OCI-LY3 (cell line): ENCODE data around the gene CGB1.
"Not testable (repeated sequence)": the region's sequence is repeated elsewhere in the genome, so short reads cannot be mapped to it uniquely, and the experiment has no call there.

Source experiments
- H2AFZ ChIP-seq: fragments of 200-600, 300-600 bp; shearing (Covaris generic); 2 replicates; pipeline ENCODE4 v1.6.0; 2014; ENCODE audit warnings: antibody characterized with exemption, low read depth, low read length
- H3K27ac ChIP-seq: fragments of 200-600, 300-600 bp; sonication (generic); 2 replicates; pipeline ENCODE4 v1.5.1; 2014; ENCODE audit warnings: mild to moderate bottlenecking, low read length, moderate library complexity, mixed read lengths
- H3K27me3 ChIP-seq: fragments of 200-600, 300-600 bp; sonication (generic); 2 replicates; pipeline ENCODE4 v1.6.1; 2014; ENCODE audit warnings: low read depth, low read length, mixed read lengths
- H3K36me3 ChIP-seq: fragments of 200-600, 300-600 bp; sonication (generic); replicated peaks from 2 replicates; pipeline ENCODE3; 2014; ENCODE audit warnings: low read depth, low read length, mixed read lengths
- H3K4me1 ChIP-seq: fragments of 300-600, 200-600 bp; sonication (generic); 2 replicates; pipeline ENCODE4 v1.6.1; 2014; ENCODE audit warnings: low read length, mixed read lengths
- H3K4me2 ChIP-seq: fragments of 200-600, 300-600 bp; sonication (generic); 2 replicates; pipeline ENCODE4 v1.6.1; 2014; ENCODE audit warnings: low read length, mixed read lengths
- H3K4me3 ChIP-seq: fragments of 300-600, 200-600 bp; sonication (generic); 2 replicates; pipeline ENCODE4 v1.5.1; 2014; ENCODE audit warnings: antibody characterized with exemption, mild to moderate bottlenecking, low read length, moderate library complexity
- H3K79me2 ChIP-seq: fragments of 300-600, 200-600 bp; shearing (Covaris generic); 2 replicates; pipeline ENCODE4 v1.6.1; 2014; ENCODE audit warnings: mild to moderate bottlenecking, low read length, mixed read lengths
- H3K9ac ChIP-seq: fragments of 300-600, 200-600 bp; shearing (Covaris generic); 2 replicates; pipeline ENCODE4 v1.6.0; 2014; ENCODE audit warnings: mild to moderate bottlenecking, low read length, moderate library complexity
- H3K9me3 ChIP-seq: fragments of 200-600, 300-600 bp; shearing (Covaris generic); 2 replicates; pipeline ENCODE4 v1.6.1; 2014; ENCODE audit warnings: low read length, mixed read lengths; ENCODE audit not compliant: insufficient read depth
- H4K20me1 ChIP-seq: fragments of 200-600, 300-600 bp; sonication (generic); 2 replicates; pipeline ENCODE4 v1.6.1; 2016; ENCODE audit warnings: low read length, mixed read lengths; ENCODE audit not compliant: insufficient read depth
- CTCF ChIP-seq: fragments of 200-600, 300-600 bp; sonication (generic); IDR thresholded peaks from 2 replicates; pipeline ENCODE4 v1.5.1; 2014; ENCODE audit warnings: antibody characterized with exemption, low read length, low read depth
- EZH2phosphoT487 ChIP-seq: fragments of 200-600 bp; shearing (Covaris generic); IDR thresholded peaks from 2 replicates; pipeline ENCODE4 v1.6.1; 2018; ENCODE audit warnings: antibody characterized with exemption, mixed run types, low read depth

CGB1 gene

GRCh38 chr19:49042666-49043065 is 6.0 kb upstream of the CGB1 start:
- H3K4me3 ChIP-seq, H3K27ac ChIP-seq, H3K27me3 ChIP-seq, H3K9me3 ChIP-seq, H3K36me3 ChIP-seq, H4K20me1 ChIP-seq, H2AFZ ChIP-seq, H3K79me2 ChIP-seq, H3K4me2 ChIP-seq, H3K4me1 ChIP-seq, H3K9ac ChIP-seq: not testable (repeated sequence)

GRCh38 chr19:49042177-49042576 is 5.5 kb upstream of the CGB1 start:
- H3K4me3 ChIP-seq: no peak overlapping the region

GRCh38 chr19:49039736-49040135 is 3.0 kb upstream of the CGB1 start:
- not testable (repeated sequence) for H3K9me3 ChIP-seq, H3K4me3 ChIP-seq, H3K27ac ChIP-seq, H4K20me1 ChIP-seq, H2AFZ ChIP-seq, H3K36me3 ChIP-seq, H3K79me2 ChIP-seq, H3K9ac ChIP-seq, H3K4me1 ChIP-seq, H3K27me3 ChIP-seq, H3K4me2 ChIP-seq

More at GRCh38 chr19:49042177-49042576, 5.5 kb upstream of the CGB1 start:
- Histone ChIP-seq H3K79me2 (no peaks in the 10 kb centered on the region), H3K36me3 (no peaks in the 10 kb centered on the region), H4K20me1 (no peaks in the 10 kb centered on the region), H3K9ac (no peak overlapping the region), H3K4me1 (no peaks in the 10 kb centered on the region), H3K27me3 (no peaks in the 10 kb centered on the region), H3K9me3 (no peaks in the 10 kb centered on the region), H2AFZ (no peak overlapping the region), H3K4me2 (no peak overlapping the region), H3K27ac (no peak overlapping the region)
- no peak for TF ChIP-seq EZH2phosphoT487
- TF ChIP-seq CTCF: no peak

- not testable (repeated sequence) for H3K4me3 ChIP-seq, H3K27me3 ChIP-seq
Observed at GRCh38 chr19:49038557-49039276, 2.0 kb upstream of the CGB1 start.

GRCh38 chr19:49038111-49038510 is 1.4 kb upstream of the CGB1 start:
- not testable (repeated sequence) for H3K36me3 ChIP-seq, H3K27me3 ChIP-seq, H2AFZ ChIP-seq, H4K20me1 ChIP-seq, H3K27ac ChIP-seq, H3K9me3 ChIP-seq, H3K4me2 ChIP-seq, H3K4me3 ChIP-seq, H3K79me2 ChIP-seq, H3K9ac ChIP-seq, H3K4me1 ChIP-seq

More at GRCh38 chr19:49038557-49039276, 2.0 kb upstream of the CGB1 start:
- H3K36me3 ChIP-seq, H3K9me3 ChIP-seq, H3K27ac ChIP-seq, H3K4me2 ChIP-seq, H2AFZ ChIP-seq, H3K4me1 ChIP-seq, H3K79me2 ChIP-seq, H4K20me1 ChIP-seq, H3K9ac ChIP-seq: not testable (repeated sequence)

GRCh38 chr19:49031642-49032301 is 4.9 kb downstream of the CGB1 start, which contains the start of gene CGB2:
Gene CGB2 (plus strand): TSS chr19:49031890. CDS start chr19:49032096, 206 bp downstream.
- H3K27ac ChIP-seq, H3K79me2 ChIP-seq, H3K9ac ChIP-seq, H3K4me2 ChIP-seq, H3K9me3 ChIP-seq, H4K20me1 ChIP-seq, H3K36me3 ChIP-seq, H3K27me3 ChIP-seq, H3K4me1 ChIP-seq, H3K4me3 ChIP-seq, H2AFZ ChIP-seq: not testable (repeated sequence)
- peak; percentile 32 for TF ChIP-seq CTCF

- not testable (repeated sequence) for H3K27ac ChIP-seq, H3K4me3 ChIP-seq, H3K9ac ChIP-seq, H3K79me2 ChIP-seq, H3K27me3 ChIP-seq, H3K36me3 ChIP-seq, H2AFZ ChIP-seq, H3K4me1 ChIP-seq, H3K9me3 ChIP-seq, H3K4me2 ChIP-seq, H4K20me1 ChIP-seq
Observed at GRCh38 chr19:49030323-49030722, 6.4 kb downstream of the CGB1 start.

GRCh38 chr19:49029749-49030148 is 6.9 kb downstream of the CGB1 start:
- H3K4me2 ChIP-seq, H3K27me3 ChIP-seq, H3K36me3 ChIP-seq, H4K20me1 ChIP-seq, H3K9ac ChIP-seq, H2AFZ ChIP-seq, H3K4me1 ChIP-seq, H3K79me2 ChIP-seq, H3K9me3 ChIP-seq, H3K4me3 ChIP-seq, H3K27ac ChIP-seq: not testable (repeated sequence)
